OCI-LY3 (cell line): ENCODE measurements around the gene DOCK8.

Experiments
- CTCF ChIP-seq: fragments of 200-600, 300-600 bp; sonication (generic); IDR thresholded peaks from 2 replicates; pipeline ENCODE4 v1.5.1; 2014; ENCODE audit warnings: antibody characterized with exemption, low read length, low read depth
- EZH2phosphoT487 ChIP-seq: fragments of 200-600 bp; shearing (Covaris generic); IDR thresholded peaks from 2 replicates; pipeline ENCODE4 v1.6.1; 2018; ENCODE audit warnings: antibody characterized with exemption, mixed run types, low read depth

- TF ChIP-seq CTCF (no peak), EZH2phosphoT487 (no peak)
These were observed 174.5 kb downstream of the DOCK8 start for GRCh38 chr9:389159-389558.
